Keratinocyte (primary cell): Measurements from ENCODE around the gene YPEL1.

Experiments
- EZH2 ChIP-seq: IDR thresholded peaks from one replicate; pipeline ENCODE4 v1.6.1; 2012; ENCODE audit warnings: inconsistent platforms, mild to moderate bottlenecking, low read length, moderate library complexity
- TF ChIP-seq, protein P1 (sequence below), 3 experiments: IDR thresholded peaks in 1 of 3; conservative IDR thresholded peaks in 1 of 3; optimal IDR thresholded peaks in 1 of 3; 2 replicates in 2 of 3; 3 replicates in 1 of 3; pipeline versions ENCODE3 to v1.5.1; 2011; ENCODE audit warnings: low read length in 3 of 3, mild to moderate bottlenecking in 3 of 3, moderate library complexity in 2 of 3, control low read depth in 1 of 3, inconsistent platforms in 1 of 3; ENCODE audit not compliant: insufficient read depth in 2 of 3; ENCODE audit errors: extremely low read depth in 1 of 3

- TF ChIP-seq, protein P1, sequence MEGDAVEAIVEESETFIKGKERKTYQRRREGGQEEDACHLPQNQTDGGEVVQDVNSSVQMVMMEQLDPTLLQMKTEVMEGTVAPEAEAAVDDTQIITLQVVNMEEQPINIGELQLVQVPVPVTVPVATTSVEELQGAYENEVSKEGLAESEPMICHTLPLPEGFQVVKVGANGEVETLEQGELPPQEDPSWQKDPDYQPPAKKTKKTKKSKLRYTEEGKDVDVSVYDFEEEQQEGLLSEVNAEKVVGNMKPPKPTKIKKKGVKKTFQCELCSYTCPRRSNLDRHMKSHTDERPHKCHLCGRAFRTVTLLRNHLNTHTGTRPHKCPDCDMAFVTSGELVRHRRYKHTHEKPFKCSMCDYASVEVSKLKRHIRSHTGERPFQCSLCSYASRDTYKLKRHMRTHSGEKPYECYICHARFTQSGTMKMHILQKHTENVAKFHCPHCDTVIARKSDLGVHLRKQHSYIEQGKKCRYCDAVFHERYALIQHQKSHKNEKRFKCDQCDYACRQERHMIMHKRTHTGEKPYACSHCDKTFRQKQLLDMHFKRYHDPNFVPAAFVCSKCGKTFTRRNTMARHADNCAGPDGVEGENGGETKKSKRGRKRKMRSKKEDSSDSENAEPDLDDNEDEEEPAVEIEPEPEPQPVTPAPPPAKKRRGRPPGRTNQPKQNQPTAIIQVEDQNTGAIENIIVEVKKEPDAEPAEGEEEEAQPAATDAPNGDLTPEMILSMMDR (optimal IDR thresholded peaks at IDR 0.05 in 1 of 3, IDR thresholded peaks at IDR 0.05 in 1 of 3, conservative IDR thresholded peaks at IDR 0.05 in 1 of 3; ENCODE audit: extremely low read depth in 1 of 3, insufficient read depth in 2 of 3, low read length in 3 of 3) = no peak
- no peak for TF ChIP-seq EZH2
Observed at GRCh38 chr22:21753374-21754111, 17.9 kb upstream of the YPEL1 start.
